ENCODE measurements around the gene SSB. TPM values are rescaled to one million over a fixed set of nuclear protein-coding genes. Genes with fewer than 3 reads are reported as not detected.
A peak's percentile ranks its signal among the peaks of the same experiment; 100 is the strongest.

The SSB gene
- total and polyA plus RNA-seq, 9 of the 15 experiments (the other 6 are each of a cell fraction or from before 2014, with no cell fraction given), result 317 to 849 (median 515) TPM

DNA sequence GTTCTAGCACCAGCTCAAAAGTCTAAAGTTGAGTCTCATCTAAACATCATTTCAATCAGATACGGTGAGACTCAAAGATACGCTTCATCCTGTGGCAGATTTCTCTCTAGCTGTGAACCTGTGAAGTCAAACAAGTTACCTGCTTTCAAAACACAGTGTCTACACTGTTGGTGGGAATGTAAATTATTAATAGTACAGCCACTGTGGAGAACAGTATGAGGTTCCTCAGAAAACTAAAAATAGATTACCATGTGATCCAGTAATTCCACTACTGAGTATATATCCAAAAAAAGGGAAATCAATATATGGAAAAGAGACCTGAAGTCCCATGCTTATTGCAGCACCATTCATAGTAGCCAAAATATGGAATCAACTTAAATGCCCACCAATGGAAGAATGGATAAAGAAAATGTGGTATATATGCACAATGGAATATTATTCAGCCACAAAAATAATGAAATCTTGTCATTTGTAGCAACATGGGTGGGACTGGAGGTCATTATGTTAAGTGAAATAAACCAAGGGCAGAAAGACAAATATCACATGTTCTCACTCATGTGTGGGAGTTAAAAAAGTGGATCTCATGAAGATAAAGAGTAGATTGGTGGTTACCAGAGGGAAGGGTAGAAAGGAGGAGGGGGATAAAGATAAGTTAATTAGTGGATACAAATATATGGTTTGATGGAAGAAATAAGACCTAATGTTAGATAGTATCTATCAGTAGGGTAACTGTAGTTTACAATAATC lies 40.2 kb downstream of the SSB start (continued):
- 0 out of 4 replicates have a peak, but pooled peaks of 1 of the 2 experiments have one; percentile 11 for TF ChIP-seq RCOR1 (IDR thresholded peaks at IDR 0.05; ENCODE audit: borderline replicate concordance in 1 of 2, low read depth in 2 of 2, low read length in 2 of 2)
- TF ChIP-seq, protein P1, sequence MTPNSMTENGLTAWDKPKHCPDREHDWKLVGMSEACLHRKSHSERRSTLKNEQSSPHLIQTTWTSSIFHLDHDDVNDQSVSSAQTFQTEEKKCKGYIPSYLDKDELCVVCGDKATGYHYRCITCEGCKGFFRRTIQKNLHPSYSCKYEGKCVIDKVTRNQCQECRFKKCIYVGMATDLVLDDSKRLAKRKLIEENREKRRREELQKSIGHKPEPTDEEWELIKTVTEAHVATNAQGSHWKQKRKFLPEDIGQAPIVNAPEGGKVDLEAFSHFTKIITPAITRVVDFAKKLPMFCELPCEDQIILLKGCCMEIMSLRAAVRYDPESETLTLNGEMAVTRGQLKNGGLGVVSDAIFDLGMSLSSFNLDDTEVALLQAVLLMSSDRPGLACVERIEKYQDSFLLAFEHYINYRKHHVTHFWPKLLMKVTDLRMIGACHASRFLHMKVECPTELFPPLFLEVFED (CRISPR knock-in tag; conservative IDR thresholded peaks at IDR 0.05), result 0 out of 2 replicates have a peak, but pooled peaks have one; percentile 12
- TF ChIP-seq KDM1A (IDR thresholded peaks at IDR 0.05), result peak; percentile 74 to 76
- TF ChIP-seq SPI1 (IDR thresholded peaks at IDR 0.05; ENCODE audit: borderline replicate concordance, low read depth, low read length), result no peak
- no peak for TF ChIP-seq ZFP1 (CRISPR knock-in tag; IDR thresholded peaks at IDR 0.05)
- TF ChIP-seq, protein P2, sequence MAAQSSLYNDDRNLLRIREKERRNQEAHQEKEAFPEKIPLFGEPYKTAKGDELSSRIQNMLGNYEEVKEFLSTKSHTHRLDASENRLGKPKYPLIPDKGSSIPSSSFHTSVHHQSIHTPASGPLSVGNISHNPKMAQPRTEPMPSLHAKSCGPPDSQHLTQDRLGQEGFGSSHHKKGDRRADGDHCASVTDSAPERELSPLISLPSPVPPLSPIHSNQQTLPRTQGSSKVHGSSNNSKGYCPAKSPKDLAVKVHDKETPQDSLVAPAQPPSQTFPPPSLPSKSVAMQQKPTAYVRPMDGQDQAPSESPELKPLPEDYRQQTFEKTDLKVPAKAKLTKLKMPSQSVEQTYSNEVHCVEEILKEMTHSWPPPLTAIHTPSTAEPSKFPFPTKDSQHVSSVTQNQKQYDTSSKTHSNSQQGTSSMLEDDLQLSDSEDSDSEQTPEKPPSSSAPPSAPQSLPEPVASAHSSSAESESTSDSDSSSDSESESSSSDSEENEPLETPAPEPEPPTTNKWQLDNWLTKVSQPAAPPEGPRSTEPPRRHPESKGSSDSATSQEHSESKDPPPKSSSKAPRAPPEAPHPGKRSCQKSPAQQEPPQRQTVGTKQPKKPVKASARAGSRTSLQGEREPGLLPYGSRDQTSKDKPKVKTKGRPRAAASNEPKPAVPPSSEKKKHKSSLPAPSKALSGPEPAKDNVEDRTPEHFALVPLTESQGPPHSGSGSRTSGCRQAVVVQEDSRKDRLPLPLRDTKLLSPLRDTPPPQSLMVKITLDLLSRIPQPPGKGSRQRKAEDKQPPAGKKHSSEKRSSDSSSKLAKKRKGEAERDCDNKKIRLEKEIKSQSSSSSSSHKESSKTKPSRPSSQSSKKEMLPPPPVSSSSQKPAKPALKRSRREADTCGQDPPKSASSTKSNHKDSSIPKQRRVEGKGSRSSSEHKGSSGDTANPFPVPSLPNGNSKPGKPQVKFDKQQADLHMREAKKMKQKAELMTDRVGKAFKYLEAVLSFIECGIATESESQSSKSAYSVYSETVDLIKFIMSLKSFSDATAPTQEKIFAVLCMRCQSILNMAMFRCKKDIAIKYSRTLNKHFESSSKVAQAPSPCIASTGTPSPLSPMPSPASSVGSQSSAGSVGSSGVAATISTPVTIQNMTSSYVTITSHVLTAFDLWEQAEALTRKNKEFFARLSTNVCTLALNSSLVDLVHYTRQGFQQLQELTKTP (IDR thresholded peaks at IDR 0.05; ENCODE audit: low read depth in 1 of 2, partially characterized antibody in 2 of 2), result peak in 1 of 2 experiments; percentile 54
- TF ChIP-seq TAL1 (IDR thresholded peaks at IDR 0.05), result peak; percentile 18; the same call in 1 of the 2 replicates
- 0 out of 2 replicates have a peak, but pooled peaks have one; percentile 27 for TF ChIP-seq POLR2A (conservative IDR thresholded peaks at IDR 0.05)
- 0 out of 2 replicates have a peak, but pooled peaks have one; percentile 12 for TF ChIP-seq EHMT2 (IDR thresholded peaks at IDR 0.05)
- TF ChIP-seq, protein P3, sequence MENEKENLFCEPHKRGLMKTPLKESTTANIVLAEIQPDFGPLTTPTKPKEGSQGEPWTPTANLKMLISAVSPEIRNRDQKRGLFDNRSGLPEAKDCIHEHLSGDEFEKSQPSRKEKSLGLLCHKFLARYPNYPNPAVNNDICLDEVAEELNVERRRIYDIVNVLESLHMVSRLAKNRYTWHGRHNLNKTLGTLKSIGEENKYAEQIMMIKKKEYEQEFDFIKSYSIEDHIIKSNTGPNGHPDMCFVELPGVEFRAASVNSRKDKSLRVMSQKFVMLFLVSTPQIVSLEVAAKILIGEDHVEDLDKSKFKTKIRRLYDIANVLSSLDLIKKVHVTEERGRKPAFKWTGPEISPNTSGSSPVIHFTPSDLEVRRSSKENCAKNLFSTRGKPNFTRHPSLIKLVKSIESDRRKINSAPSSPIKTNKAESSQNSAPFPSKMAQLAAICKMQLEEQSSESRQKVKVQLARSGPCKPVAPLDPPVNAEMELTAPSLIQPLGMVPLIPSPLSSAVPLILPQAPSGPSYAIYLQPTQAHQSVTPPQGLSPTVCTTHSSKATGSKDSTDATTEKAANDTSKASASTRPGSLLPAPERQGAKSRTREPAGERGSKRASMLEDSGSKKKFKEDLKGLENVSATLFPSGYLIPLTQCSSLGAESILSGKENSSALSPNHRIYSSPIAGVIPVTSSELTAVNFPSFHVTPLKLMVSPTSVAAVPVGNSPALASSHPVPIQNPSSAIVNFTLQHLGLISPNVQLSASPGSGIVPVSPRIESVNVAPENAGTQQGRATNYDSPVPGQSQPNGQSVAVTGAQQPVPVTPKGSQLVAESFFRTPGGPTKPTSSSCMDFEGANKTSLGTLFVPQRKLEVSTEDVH (IDR thresholded peaks at IDR 0.05; ENCODE audit: low read depth, partially characterized antibody), result peak; percentile 55
- 0 out of 4 replicates have a peak, but pooled peaks of 1 of the 2 experiments have one; percentile 24 for TF ChIP-seq ARNT (IDR thresholded peaks at IDR 0.05)
- TF ChIP-seq DACH1 (IDR thresholded peaks at IDR 0.05; ENCODE audit: partially characterized antibody), result peak; percentile 53
- TF ChIP-seq, protein P4, sequence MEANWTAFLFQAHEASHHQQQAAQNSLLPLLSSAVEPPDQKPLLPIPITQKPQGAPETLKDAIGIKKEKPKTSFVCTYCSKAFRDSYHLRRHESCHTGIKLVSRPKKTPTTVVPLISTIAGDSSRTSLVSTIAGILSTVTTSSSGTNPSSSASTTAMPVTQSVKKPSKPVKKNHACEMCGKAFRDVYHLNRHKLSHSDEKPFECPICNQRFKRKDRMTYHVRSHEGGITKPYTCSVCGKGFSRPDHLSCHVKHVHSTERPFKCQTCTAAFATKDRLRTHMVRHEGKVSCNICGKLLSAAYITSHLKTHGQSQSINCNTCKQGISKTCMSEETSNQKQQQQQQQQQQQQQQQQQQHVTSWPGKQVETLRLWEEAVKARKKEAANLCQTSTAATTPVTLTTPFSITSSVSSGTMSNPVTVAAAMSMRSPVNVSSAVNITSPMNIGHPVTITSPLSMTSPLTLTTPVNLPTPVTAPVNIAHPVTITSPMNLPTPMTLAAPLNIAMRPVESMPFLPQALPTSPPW (CRISPR knock-in tag; IDR thresholded peaks at IDR 0.05), result 0 out of 2 replicates have a peak, but pooled peaks have one; percentile 26
- peak in 1 of 2 experiments; percentile 44; a peak in 3 of 4 replicates for TF ChIP-seq TRIM24 (IDR thresholded peaks at IDR 0.05)
- TF ChIP-seq ESRRA (IDR thresholded peaks at IDR 0.05; ENCODE audit: borderline replicate concordance, low read depth), result peak; percentile 58; the same call in 1 of the 2 replicates
- TF ChIP-seq SREBF1 (IDR thresholded peaks at IDR 0.05; ENCODE audit: borderline replicate concordance, low read depth, low read length), result no peak
- peak; percentile 76 for TF ChIP-seq ARID1B (IDR thresholded peaks at IDR 0.05)
- TF ChIP-seq DPF2 (IDR thresholded peaks at IDR 0.05), result peak; percentile 76
- peak; percentile 39; the same call in 1 of the 2 replicates for TF ChIP-seq HDAC2 (IDR thresholded peaks at IDR 0.05)
